Measurements from ENCODE around the gene AQP12A. TPM values are rescaled to one million over a fixed set of nuclear protein-coding genes. Genes with fewer than 3 reads are reported as not detected.

Gene AQP12A
- total RNA-seq, 4 donors from 2014 or later: not detected

GRCh38 chr2:240714747-240715725 is 23.4 kb downstream of the AQP12A start:
- Histone ChIP-seq H3K36me3 (no peaks in the 10 kb centered on the region), H3K27ac (replicated peaks in 1 of 4) (no peak overlapping the region), H3K4me1 (no peaks in the 10 kb centered on the region), H3K4me3 (no peak overlapping the region), H3K27me3 (peaks cover 0 to 32% (median 0%) of the 10 kb centered on the region in 4 donors), H3K9me3 (no peaks in the 10 kb centered on the region)
- WGBS: 80% methylated on average over 17 of the region's 23 CpGs
- TF ChIP-seq CTCF (IDR thresholded peaks at IDR 0.05): no peak
- TF ChIP-seq POLR2AphosphoS5 (IDR thresholded peaks at IDR 0.05): no peak
- no peak for TF ChIP-seq EP300 (IDR thresholded peaks at IDR 0.05)
- TF ChIP-seq POLR2A (IDR thresholded peaks at IDR 0.05; ENCODE audit: low read depth): no peak
- intact Hi-C loops (cut with DNase I): no loop called here
- no peak for DNase-seq (ENCODE audit: extremely low spot score)

GRCh38 chr2:240716130-240716798 is 24.6 kb downstream of the AQP12A start:
- intact Hi-C loops (cut with DNase I): no loop called here
- H3K9me3 ChIP-seq: no peaks in the 10 kb centered on the region
- 92% methylated on average over 19 of the region's 23 CpGs for WGBS

GRCh38 chr2:240717181-240717641 is 25.5 kb downstream of the AQP12A start:
- Histone ChIP-seq H3K4me1 (no peaks in the 10 kb centered on the region), H3K27me3 (peaks cover 0 to 17% (median 0%) of the 10 kb centered on the region in 4 donors), H3K27ac (replicated peaks in 1 of 4) (no peak overlapping the region), H3K36me3 (no peaks in the 10 kb centered on the region), H3K4me3 (no peak overlapping the region), H3K9me3 (no peaks in the 10 kb centered on the region)
- no peak for TF ChIP-seq CTCF (IDR thresholded peaks at IDR 0.05)
- TF ChIP-seq POLR2AphosphoS5 (IDR thresholded peaks at IDR 0.05): no peak
- TF ChIP-seq EP300 (IDR thresholded peaks at IDR 0.05): no peak
- TF ChIP-seq POLR2A (IDR thresholded peaks at IDR 0.05; ENCODE audit: low read depth): no peak
- 93% methylated on average over 10 of the region's 18 CpGs for WGBS
- intact Hi-C loops (cut with DNase I): no loop called here
- DNase-seq (ENCODE audit: extremely low spot score): no peak

More at GRCh38 chr2:240716130-240716798, 24.6 kb downstream of the AQP12A start:
- no peak overlapping the region for H3K27ac ChIP-seq (replicated peaks in 1 of 4)
- peaks cover 0 to 27% (median 0%) of the 10 kb centered on the region in 4 donors for H3K27me3 ChIP-seq
- no peak for DNase-seq (ENCODE audit: extremely low spot score)
- H3K4me3 ChIP-seq: no peak overlapping the region
- H3K4me1 ChIP-seq: no peaks in the 10 kb centered on the region
- no peak for TF ChIP-seq CTCF (IDR thresholded peaks at IDR 0.05)
- no peak for TF ChIP-seq EP300 (IDR thresholded peaks at IDR 0.05)
- TF ChIP-seq POLR2AphosphoS5 (IDR thresholded peaks at IDR 0.05): no peak
- no peak for TF ChIP-seq POLR2A (IDR thresholded peaks at IDR 0.05; ENCODE audit: low read depth)
- H3K36me3 ChIP-seq: no peaks in the 10 kb centered on the region

DNA sequence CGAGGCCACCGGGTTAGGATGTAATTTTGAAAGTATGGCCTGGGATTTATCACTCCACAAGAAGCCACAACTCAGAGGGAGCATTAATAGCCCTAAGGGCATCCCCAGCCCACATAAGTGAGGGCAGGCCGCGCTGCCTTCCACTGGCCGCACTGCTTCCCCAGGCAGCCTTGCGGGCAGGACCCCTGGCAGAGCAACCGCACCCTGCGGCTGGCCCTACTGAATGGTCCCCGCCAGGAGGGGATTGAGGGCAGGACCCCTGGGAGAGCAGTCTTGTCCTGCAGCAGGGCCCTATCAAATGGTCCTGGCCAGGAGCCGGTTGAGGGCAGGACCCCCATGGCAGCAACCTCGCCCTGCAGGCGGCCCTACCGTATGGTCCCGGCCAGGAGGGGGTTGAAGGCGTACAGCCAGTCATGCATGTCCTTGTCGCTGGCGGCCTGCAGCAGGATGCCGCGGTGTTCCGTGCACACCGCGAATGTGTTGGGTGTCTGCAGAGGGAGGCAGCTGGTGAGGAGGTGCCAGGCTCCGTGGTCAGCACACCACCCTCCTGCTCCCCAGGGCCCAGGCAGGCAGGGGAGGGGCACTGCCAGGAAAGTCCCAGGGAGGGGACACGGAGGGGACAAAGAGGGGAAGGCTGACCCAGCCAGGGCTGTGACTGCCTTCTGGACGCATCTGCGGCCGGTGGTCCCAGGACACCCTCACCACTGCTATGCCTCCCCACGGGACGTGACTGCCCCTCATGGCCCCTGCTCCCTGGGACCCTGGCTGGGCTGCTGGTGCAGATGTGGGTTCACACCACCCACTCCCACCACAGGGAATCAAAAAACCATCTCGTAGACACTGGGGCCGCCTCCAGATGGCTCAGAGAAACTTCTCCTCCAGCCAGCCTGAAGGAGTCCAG is 26.3 kb downstream of the AQP12A start:
- H3K27me3 ChIP-seq: peaks cover 0 to 17% (median 0%) of the 10 kb centered on the region in 4 donors
- no peak for DNase-seq (ENCODE audit: extremely low spot score)
- TF ChIP-seq EP300 (IDR thresholded peaks at IDR 0.05) (no peak), POLR2A (IDR thresholded peaks at IDR 0.05; ENCODE audit: low read depth) (no peak), CTCF (IDR thresholded peaks at IDR 0.05) (no peak), POLR2AphosphoS5 (IDR thresholded peaks at IDR 0.05) (no peak)
- H3K27ac ChIP-seq (replicated peaks in 1 of 4): no peak overlapping the region
- H3K36me3 ChIP-seq: no peaks in the 10 kb centered on the region
- intact Hi-C loops (cut with DNase I): no loop called here
- no peaks in the 10 kb centered on the region for H3K4me1 ChIP-seq
- WGBS: 93% methylated on average over 18 of the region's 31 CpGs
- no peak overlapping the region for H3K4me3 ChIP-seq
- no peaks in the 10 kb centered on the region for H3K9me3 ChIP-seq

Data from esophagus muscularis mucosa (tissue), 4 donors.